CD14-positive monocyte (primary cell): ENCODE measurements around the gene BARHL2. TPM values are rescaled to one million over a fixed set of nuclear protein-coding genes. Genes with fewer than 3 reads are reported as not detected.

ENCODE experiments used
- DNase-seq, 3 donors: peaks; one replicate each; pipeline ENCODE4 v3.0.0-alpha.2; 2011 to 2022
- H2AFZ ChIP-seq: 2 replicates; pipeline ENCODE4 v1.6.0; 2012; ENCODE audit warnings: mild to moderate bottlenecking, low read depth, low read length, inconsistent platforms; ENCODE audit not compliant: insufficient read depth, poor library complexity, severe bottlenecking
- H3K27ac ChIP-seq, 2 donors: 1 replicate in 1 of 2; 2 replicates in 1 of 2; pipeline ENCODE4 v1.5.1; 2012 to 2013; ENCODE audit warnings: low read length in 2 of 2, control low read depth in 1 of 2, inconsistent platforms in 1 of 2, low read depth in 1 of 2, mild to moderate bottlenecking in 1 of 2
- H3K27me3 ChIP-seq, 2 donors: one replicate each; pipeline versions ENCODE4 v1.6.0 to v1.6.1; 2011 to 2013; ENCODE audit warnings: low read length in 2 of 2; ENCODE audit not compliant: control insufficient read depth in 2 of 2, insufficient read depth in 2 of 2
- H3K36me3 ChIP-seq, 2 donors: replicated peaks in 1 of 2; 1 replicate in 1 of 2; 2 replicates in 1 of 2; pipeline versions ENCODE4 v1.5.1 to v1.6.1; 2012 to 2013; ENCODE audit warnings: low read length in 2 of 2, control low read depth in 1 of 2, inconsistent platforms in 1 of 2, mild to moderate bottlenecking in 1 of 2; ENCODE audit not compliant: insufficient read depth in 2 of 2, control insufficient read depth in 1 of 2
- H3K4me1 ChIP-seq, 2 donors: 1 replicate in 1 of 2; 2 replicates in 1 of 2; pipeline versions ENCODE4 v1.5.1 to v1.6.1; 2012 to 2013; ENCODE audit warnings: low read length in 2 of 2, control low read depth in 1 of 2, inconsistent platforms in 1 of 2, mild to moderate bottlenecking in 1 of 2, moderate library complexity in 1 of 2; ENCODE audit not compliant: insufficient read depth in 2 of 2, control insufficient read depth in 1 of 2
- H3K4me2 ChIP-seq: replicated peaks from 2 replicates; pipeline ENCODE3; 2012; ENCODE audit warnings: low read length, moderate library complexity, mild to moderate bottlenecking; ENCODE audit not compliant: poor library complexity, severe bottlenecking; ENCODE audit errors: extremely low read depth
- H3K4me3 ChIP-seq, 3 experiments: fragments of 200-600 bp in 1 of 3; sonication (generic) in 1 of 3; replicated peaks in 1 of 3; 1 replicate in 2 of 3; 2 replicates in 1 of 3; pipeline ENCODE4 v1.5.1; 2011 to 2013; ENCODE audit warnings: low read length in 3 of 3, mild to moderate bottlenecking in 3 of 3, control low read depth in 2 of 3, low read depth in 2 of 3, inconsistent platforms in 1 of 3, moderate library complexity in 1 of 3
- H3K79me2 ChIP-seq: 2 replicates; pipeline ENCODE4 v1.6.0; 2012; ENCODE audit warnings: mild to moderate bottlenecking, control low read depth, inconsistent platforms, low read length, moderate library complexity; ENCODE audit not compliant: insufficient read depth
- H3K9ac ChIP-seq: 2 replicates; pipeline ENCODE4 v1.6.0; 2017; ENCODE audit warnings: low read length, mild to moderate bottlenecking; ENCODE audit not compliant: insufficient read depth, poor library complexity, severe bottlenecking
- H3K9me3 ChIP-seq, 2 donors: replicated peaks in 1 of 2; 1 replicate in 1 of 2; 2 replicates in 1 of 2; pipeline versions ENCODE4 v1.5.1 to v1.6.1; 2012 to 2013; ENCODE audit warnings: low read length in 2 of 2, control low read depth in 1 of 2; ENCODE audit not compliant: control insufficient read depth in 1 of 2, insufficient read depth in 1 of 2
- H4K20me1 ChIP-seq: 2 replicates; pipeline ENCODE4 v1.6.0; 2012; ENCODE audit warnings: mild to moderate bottlenecking, low read length, control low read depth, moderate library complexity; ENCODE audit not compliant: insufficient read depth
- H3K27ac Mint-ChIP-seq, 7 donors: one replicate each; pipeline ENCODE4 v1.8.0; 2020; ENCODE audit warnings: mild to moderate bottlenecking in 7 of 7, mixed read lengths in 7 of 7, moderate library complexity in 6 of 7, inconsistent platforms in 2 of 7
- H3K27me3 Mint-ChIP-seq, 3 donors: one replicate each; pipeline ENCODE4 v1.8.0; 2021 to 2022; ENCODE audit warnings: low read depth in 3 of 3, mild to moderate bottlenecking in 3 of 3, mixed read lengths in 3 of 3, moderate library complexity in 3 of 3, inconsistent platforms in 1 of 3
- H3K36me3 Mint-ChIP-seq, 2 donors: one replicate each; pipeline ENCODE4 v1.8.0; 2020; ENCODE audit warnings: mixed read lengths in 2 of 2, inconsistent platforms in 1 of 2, mild to moderate bottlenecking in 1 of 2
- H3K4me1 Mint-ChIP-seq: one replicate; pipeline ENCODE4 v1.8.0; 2020; ENCODE audit warnings: mild to moderate bottlenecking, mixed read lengths
- H3K4me3 Mint-ChIP-seq, 2 donors: one replicate each; pipeline ENCODE4 v1.8.0; 2020; ENCODE audit warnings: mild to moderate bottlenecking in 2 of 2, mixed read lengths in 2 of 2, moderate library complexity in 1 of 2
- H3K9me3 Mint-ChIP-seq, 7 donors: one replicate each; pipeline ENCODE4 v1.8.0; 2020 to 2022; ENCODE audit warnings: mixed read lengths in 7 of 7, mild to moderate bottlenecking in 6 of 7, moderate library complexity in 6 of 7, inconsistent platforms in 2 of 7
- WGBS: methylation state at CpG from one replicate; pipeline ENCODE4 v1.1.5; 2013; ENCODE audit warnings: missing lambda C conversion rate; ENCODE audit not compliant: insufficient coverage; 5-methylcytosine and 5-hydroxymethylcytosine counted together
- intact Hi-C, 2 donors: fragments of 100-400 bp; cut with micrococcal nuclease; formaldehyde crosslinking; loops; one replicate each; pipeline versions ENCODE4 v1.15.0 to v1.15.1; 2023
- polyA minus RNA-seq: library from RNA; depleted of rRNA, polyadenylated mRNA; stranded (reverse); fragments of >200 nt; gene quantifications from 2 replicates; pipeline ENCODE4 v1.2.3, GENCODE V29; 2012
- polyA plus RNA-seq, 3 donors: library from polyadenylated mRNA; depleted of rRNA in 1 of 3; unstranded in 2 of 3; stranded (reverse) in 1 of 3; fragments of 300-500 nt in 2 of 3; fragments of >200 nt in 1 of 3; fragmentation: Illumina TruSeq in 2 of 3; gene quantifications; 1 replicate in 2 of 3; 2 replicates in 1 of 3; pipeline ENCODE4 v1.2.3, GENCODE V29; 2012 to 2021
- total RNA-seq, 12 experiments: library from RNA in 1 of 12; stranded (reverse) in 1 of 12; fragments of 120-200 nt in 1 of 12; gene quantifications; one replicate each; pipeline ENCODE4 v1.2.4 and lab custom pipeline; 2013 to 2026; ENCODE audit warnings: mixed read lengths in 6 of 12, inconsistent platforms in 1 of 12
- TF ChIP-seq, protein P1 (sequence below): fragments of 200-600 bp; IDR thresholded peaks from one replicate; pipeline ENCODE4 v1.8.0; 2022; ENCODE audit warnings: antibody characterized with exemption, mild to moderate bottlenecking

The BARHL2 gene
- total RNA-seq (2013): not detected
- polyA plus RNA-seq (not detected), polyA minus RNA-seq (not detected in 2 replicates), total RNA-seq (lab: John Stamatoyannopoulos, UW) (0 to 0.35 (median 0) reads per million in 11 experiments)

DNA sequence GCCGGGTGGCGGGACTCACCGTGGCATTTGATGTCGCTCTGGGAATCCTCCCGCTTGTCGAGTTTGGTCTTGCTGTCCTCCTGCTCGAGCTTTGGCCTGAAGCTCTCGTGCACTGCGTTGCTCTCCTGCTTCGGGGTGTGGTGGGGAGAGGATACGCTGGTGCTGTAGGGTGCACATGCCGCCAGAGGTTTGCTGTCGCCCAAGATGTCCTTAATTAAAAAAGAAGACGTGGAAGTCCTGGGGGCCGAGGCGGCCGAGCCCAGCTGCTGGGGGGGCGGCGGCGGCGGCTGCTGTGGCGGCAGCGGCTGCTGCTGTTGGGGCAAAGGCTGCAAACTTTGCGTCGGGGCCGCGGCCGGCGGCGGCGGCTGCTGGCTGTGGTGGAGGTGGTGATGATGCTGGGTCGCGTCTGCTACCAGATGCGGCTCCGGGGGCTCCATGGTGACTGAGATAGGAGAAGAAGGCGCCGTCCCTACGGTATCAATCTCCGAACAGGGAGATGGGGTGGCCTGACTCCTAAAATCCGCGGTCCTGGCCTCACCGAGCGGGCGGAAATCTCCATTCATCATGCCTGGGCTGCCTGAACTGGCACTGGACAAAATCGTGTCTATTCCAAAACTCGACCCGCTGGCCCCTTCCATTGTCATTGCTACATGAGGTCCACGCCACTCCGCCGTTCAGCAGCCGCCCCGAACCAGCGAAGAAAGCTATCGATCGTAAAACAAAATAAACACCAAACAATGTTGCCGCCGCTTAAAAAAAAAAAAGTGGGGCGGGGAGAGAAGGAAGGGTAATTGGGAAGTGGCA lies at the start of gene BARHL2:
Gene BARHL2, minus strand, starts transcription at position 751 of the 804 bp plus-strand sequence. Its CDS starts 107 bp downstream, at position 644.
- peaks cover 14 to 18% of the 10 kb centered on the region in 2 donors for H3K4me1 ChIP-seq
- Mint-ChIP-seq H3K9me3 (peaks cover 4 to 57% (median 39%) of the 10 kb centered on the region in 7 donors), H3K4me1 (peaks cover 27% of the 10 kb centered on the region), H3K4me3 (peak within 1 kb of the TSS; percentile 75 to 91), H3K27me3 (peaks cover 93 to 96% (median 95%) of the 10 kb centered on the region in 3 donors), H3K27ac (no peak within 1 kb of the TSS), H3K36me3 (peaks cover 6 to 19% of the 10 kb centered on the region in 2 donors)
- H3K36me3 ChIP-seq: no peaks in the 10 kb centered on the region
- H3K4me2 ChIP-seq: peak within 1 kb of the TSS; percentile 75
- H3K27me3 ChIP-seq: peaks cover 88 to 97% of the 10 kb centered on the region in 2 donors
- peak within 1 kb of the TSS in 2 of 3 experiments; percentile 13 to 67 for H3K4me3 ChIP-seq
- intact Hi-C loops: no loop called here
- peak within 1 kb of the TSS; percentile 53 for H2AFZ ChIP-seq
- H4K20me1 ChIP-seq: no peaks in the 10 kb centered on the region
- no peak within 1 kb of the TSS for H3K27ac ChIP-seq
- 7% methylated on average over 47 of the region's 58 CpGs for WGBS
- TF ChIP-seq, protein P1, sequence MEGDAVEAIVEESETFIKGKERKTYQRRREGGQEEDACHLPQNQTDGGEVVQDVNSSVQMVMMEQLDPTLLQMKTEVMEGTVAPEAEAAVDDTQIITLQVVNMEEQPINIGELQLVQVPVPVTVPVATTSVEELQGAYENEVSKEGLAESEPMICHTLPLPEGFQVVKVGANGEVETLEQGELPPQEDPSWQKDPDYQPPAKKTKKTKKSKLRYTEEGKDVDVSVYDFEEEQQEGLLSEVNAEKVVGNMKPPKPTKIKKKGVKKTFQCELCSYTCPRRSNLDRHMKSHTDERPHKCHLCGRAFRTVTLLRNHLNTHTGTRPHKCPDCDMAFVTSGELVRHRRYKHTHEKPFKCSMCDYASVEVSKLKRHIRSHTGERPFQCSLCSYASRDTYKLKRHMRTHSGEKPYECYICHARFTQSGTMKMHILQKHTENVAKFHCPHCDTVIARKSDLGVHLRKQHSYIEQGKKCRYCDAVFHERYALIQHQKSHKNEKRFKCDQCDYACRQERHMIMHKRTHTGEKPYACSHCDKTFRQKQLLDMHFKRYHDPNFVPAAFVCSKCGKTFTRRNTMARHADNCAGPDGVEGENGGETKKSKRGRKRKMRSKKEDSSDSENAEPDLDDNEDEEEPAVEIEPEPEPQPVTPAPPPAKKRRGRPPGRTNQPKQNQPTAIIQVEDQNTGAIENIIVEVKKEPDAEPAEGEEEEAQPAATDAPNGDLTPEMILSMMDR: no peak
- peaks cover 11 to 70% of the 10 kb centered on the region in 2 donors for H3K9me3 ChIP-seq
- no peaks in the 10 kb centered on the region for H3K79me2 ChIP-seq
- no peak within 1 kb of the TSS for H3K9ac ChIP-seq
- no peak for DNase-seq

GRCh38 chr1:90763930-90764329 lies 46.8 kb upstream of the BARHL2 start:
- DNase-seq: no peak
- TF ChIP-seq, protein P1: no peak
- Histone ChIP-seq H3K4me1 (no peaks in the 10 kb centered on the region), H3K27ac (no peak overlapping the region), H3K9ac (no peak overlapping the region), H3K9me3 (no peaks in the 10 kb centered on the region), H4K20me1 (no peaks in the 10 kb centered on the region), H3K27me3 (peaks cover 0 to 3% of the 10 kb centered on the region in 2 donors), H3K4me3 (no peak overlapping the region), H2AFZ (no peak overlapping the region), H3K36me3 (no peaks in the 10 kb centered on the region), H3K4me2 (no peak overlapping the region), H3K79me2 (no peaks in the 10 kb centered on the region)
- Mint-ChIP-seq H3K4me3 (no peak overlapping the region), H3K27ac (no peak overlapping the region), H3K27me3 (peaks cover 8 to 19% (median 13%) of the 10 kb centered on the region in 3 donors), H3K36me3 (no peaks in the 10 kb centered on the region), H3K4me1 (no peaks in the 10 kb centered on the region), H3K9me3 (peaks cover 0 to 4% (median 0%) of the 10 kb centered on the region in 7 donors)
- WGBS: no CpG with 5 or more reads among the region's 6 CpGs
- intact Hi-C loops: no loop called here
